SK-MEL-5 (cell line): Measurements from ENCODE around the gene MT1B. TPM values are rescaled to one million over a fixed set of nuclear protein-coding genes. Genes with fewer than 3 reads are reported as not detected.
"Not testable (repeated sequence)": the region's sequence is repeated elsewhere in the genome, so short reads cannot be mapped to it uniquely, and the experiment has no call there.

Experiments used
- DNase-seq: peaks from one replicate; pipeline ENCODE4 v3.0.0-alpha.2; 2016; ENCODE audit warnings: low read depth, low spot score
- in situ Hi-C: cut with HindIII; loops from 2 replicates; pipeline ENCODE4 v1.10.0; 2016; ENCODE audit warnings: low sequenced_read_pairs, high pct_unique_total_duplicates, low pct_unique_long_range_greater_than_20kb
- total RNA-seq: library from RNA; depleted of rRNA; stranded (reverse); fragments of >200 nt; shearing (Covaris generic); gene quantifications from 2 replicates; pipeline ENCODE4 v1.2.3, GENCODE V29; 2014

Gene MT1B
- total RNA-seq, 1 experiment from 2014 or later: not detected

GRCh38 chr16:56652600-56652999, 914 bp downstream of the MT1B start:
- no peak for DNase-seq
- in situ Hi-C loops: no loop called here

- DNase-seq: no peak
- in situ Hi-C loops: no loop called here
These were observed 1.5 kb downstream of the MT1B start for GRCh38 chr16:56653218-56653617.

GRCh38 chr16:56657555-56658326, 6.1 kb downstream of the MT1B start, which contains the start of gene MT1F:
TSS of gene MT1F (plus strand) at chr16:56657959. CDS start at chr16:56658059, 100 bp downstream.
- in situ Hi-C loops: no loop called here
- peak; percentile 37 for DNase-seq

- in situ Hi-C loops: no loop called here
- no peak for DNase-seq
These were observed 6.7 kb downstream of the MT1B start for GRCh38 chr16:56658327-56658875.

- DNase-seq: no peak
- in situ Hi-C loops: no loop called here
These were observed 11.0 kb downstream of the MT1B start for GRCh38 chr16:56662357-56663354.

- in situ Hi-C loops: no loop called here
- no peak for DNase-seq
These were observed 12.8 kb downstream of the MT1B start for GRCh38 chr16:56664506-56664905.

- in situ Hi-C loops, DNase-seq: not testable (repeated sequence)
These were observed 13.9 kb downstream of the MT1B start for GRCh38 chr16:56665286-56666261.

GRCh38 chr16:56667581-56668571, 16.2 kb downstream of the MT1B start, which contains the start of gene MT1G:
TSS of gene MT1G (minus strand) at chr16:56668065. CDS start at chr16:56667993, 72 bp downstream.
- DNase-seq: no peak
- in situ Hi-C loops: no loop called here

- DNase-seq: no peak
- in situ Hi-C loops: no loop called here
These were observed 17.5 kb downstream of the MT1B start, which contains the start of gene MT1H for GRCh38 chr16:56669005-56669839. TSS of gene MT1H (plus strand) at chr16:56669814. CDS start at chr16:56669885, 71 bp downstream.

- DNase-seq: no peak
- in situ Hi-C loops: no loop called here
These were observed 18.3 kb downstream of the MT1B start for GRCh38 chr16:56669840-56670619.

- in situ Hi-C loops: no loop called here
- no peak for DNase-seq
These were observed 18.9 kb downstream of the MT1B start for GRCh38 chr16:56670620-56670934.

- in situ Hi-C loops, DNase-seq: not testable (repeated sequence)
These were observed 20.0 kb downstream of the MT1B start for GRCh38 chr16:56671691-56672090.

- DNase-seq, in situ Hi-C loops: not testable (repeated sequence)
These were observed 20.5 kb downstream of the MT1B start for GRCh38 chr16:56672171-56672570.

- no peak for DNase-seq
- in situ Hi-C loops: no loop called here
These were observed 21.3 kb downstream of the MT1B start for GRCh38 chr16:56672761-56673536.
